Ovary (tissue), 10 donors: Measurements from ENCODE around the gene PADI1. TPM values are rescaled to one million over a fixed set of nuclear protein-coding genes. Genes with fewer than 3 reads are reported as not detected.

Experiments used
- DNase-seq, 5 donors: peaks; one replicate each; pipeline ENCODE4 v3.0.0-alpha.2; 2019 to 2020
- H3K27ac ChIP-seq, 2 donors: fragments of 200-600 bp; one replicate each; pipeline versions ENCODE4 v1.5.1 to v1.8.0; 2019 to 2022
- H3K27me3 ChIP-seq: fragments of 200-600 bp; one replicate; pipeline ENCODE4 v1.8.0; 2022
- H3K36me3 ChIP-seq: fragments of 200-600 bp; sonication (generic); one replicate; pipeline ENCODE4 v1.5.1; 2019
- H3K4me1 ChIP-seq: one replicate; pipeline ENCODE4 v1.8.1; 2013; ENCODE audit warnings: mild to moderate bottlenecking, moderate library complexity; ENCODE audit not compliant: insufficient read depth
- H3K4me3 ChIP-seq: fragments of 200-600 bp; sonication (generic); one replicate; pipeline ENCODE4 v1.5.1; 2017
- H3K9me3 ChIP-seq, 2 donors: fragments of 200-600 bp in 1 of 2; sonication (generic) in 1 of 2; one replicate each; pipeline versions ENCODE4 v1.5.1 to v1.8.1; 2013 to 2019; ENCODE audit warnings: mild to moderate bottlenecking in 1 of 2, moderate library complexity in 1 of 2
- EP300 ChIP-seq: sonication (generic); formaldehyde crosslinking; IDR thresholded peaks from one replicate; pipeline ENCODE4 v1.6.1; 2017; ENCODE audit warnings: antibody characterized with exemption
- POLR2A ChIP-seq: fragments of 450-650 bp; IDR thresholded peaks from one replicate; pipeline ENCODE4 v1.6.1; 2017; ENCODE audit warnings: antibody characterized with exemption, mild to moderate bottlenecking, moderate library complexity
- WGBS, 3 donors: extraction: QIAGEN DNeasy Blood & Tissue Kit in 1 of 3; methylation state at CpG; one replicate each; pipeline versions ENCODE4 v1.1.5 to v1.1.7; 2013 to 2017; 5-methylcytosine and 5-hydroxymethylcytosine counted together
- intact Hi-C, 4 donors: fragments of 100-400 bp; cut with DNase I; formaldehyde crosslinking; loops; one replicate each; pipeline versions ENCODE4 v1.11.0 to v1.15.1; 2022 to 2023
- long read RNA-seq, 3 donors: library from polyadenylated mRNA in 2 of 3; unstranded in 2 of 3; transcript quantifications; one replicate each; pipeline ENCODE4 v2.0.0 and lab custom pipeline, GENCODE V29; 2021 to 2026
- polyA plus RNA-seq, 2 donors: library from polyadenylated mRNA; stranded (reverse); fragments of 200-250 nt in 1 of 2; fragments of 350-450 nt in 1 of 2; fragmentation: Illumina TruSeq in 1 of 2; extraction: RNeasy Lipid Tissue Mini Kit (QIAGEN cat#74804) in 1 of 2; gene quantifications; one replicate each; pipeline ENCODE4 v1.2.3, GENCODE V29; 2013 to 2014
- total RNA-seq, 7 donors: library from RNA; depleted of rRNA in 2 of 7; stranded (reverse); fragments of >200 nt in 2 of 7; fragmentation: NEBNext Ultra II Directional in 3 of 7; extraction: Animal tissue kit (Norgen Biotek cat#: 25700) in 3 of 7; gene quantifications; one replicate each; pipeline versions ENCODE4 v1.1.0 to v1.2.4, GENCODE V29; 2016 to 2023
- TF ChIP-seq, protein P1 (sequence below), 3 donors: fragments of 450-650 bp in 2 of 3; fragments of 200-600 bp in 1 of 3; IDR thresholded peaks; one replicate each; pipeline versions ENCODE4 v1.5.1 to v1.8.0; 2016 to 2022; ENCODE audit warnings: antibody characterized with exemption in 3 of 3, mild to moderate bottlenecking in 1 of 3
- donor health status: DM: no; HTN: no; CAD: no; lungs with moderate emphysema.
- donor health status: DM: no; HTN: no; CAD: no.
- donor health status: Bipolar disorder and iron deficiency.
- donor health status: DM: yes; HTN: yes; CAD: no.
- donor health status: DM: no; HTN: no; CAD: no.
- donor health status: DM: yes; HTN: yes; CAD: no.

The PADI1 gene, protein sequence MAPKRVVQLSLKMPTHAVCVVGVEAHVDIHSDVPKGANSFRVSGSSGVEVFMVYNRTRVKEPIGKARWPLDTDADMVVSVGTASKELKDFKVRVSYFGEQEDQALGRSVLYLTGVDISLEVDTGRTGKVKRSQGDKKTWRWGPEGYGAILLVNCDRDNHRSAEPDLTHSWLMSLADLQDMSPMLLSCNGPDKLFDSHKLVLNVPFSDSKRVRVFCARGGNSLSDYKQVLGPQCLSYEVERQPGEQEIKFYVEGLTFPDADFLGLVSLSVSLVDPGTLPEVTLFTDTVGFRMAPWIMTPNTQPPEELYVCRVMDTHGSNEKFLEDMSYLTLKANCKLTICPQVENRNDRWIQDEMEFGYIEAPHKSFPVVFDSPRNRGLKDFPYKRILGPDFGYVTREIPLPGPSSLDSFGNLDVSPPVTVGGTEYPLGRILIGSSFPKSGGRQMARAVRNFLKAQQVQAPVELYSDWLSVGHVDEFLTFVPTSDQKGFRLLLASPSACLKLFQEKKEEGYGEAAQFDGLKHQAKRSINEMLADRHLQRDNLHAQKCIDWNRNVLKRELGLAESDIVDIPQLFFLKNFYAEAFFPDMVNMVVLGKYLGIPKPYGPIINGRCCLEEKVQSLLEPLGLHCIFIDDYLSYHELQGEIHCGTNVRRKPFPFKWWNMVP
- under 1 TPM in 1 of 7 donors, not detected in 6; 0.07 TPM for total RNA-seq
- polyA plus RNA-seq = not detected
- long read RNA-seq, donor 1 = 0 reads
- long read RNA-seq, donor 2 = 0 reads
- long read RNA-seq, donor 3 = 0 reads

DNA sequence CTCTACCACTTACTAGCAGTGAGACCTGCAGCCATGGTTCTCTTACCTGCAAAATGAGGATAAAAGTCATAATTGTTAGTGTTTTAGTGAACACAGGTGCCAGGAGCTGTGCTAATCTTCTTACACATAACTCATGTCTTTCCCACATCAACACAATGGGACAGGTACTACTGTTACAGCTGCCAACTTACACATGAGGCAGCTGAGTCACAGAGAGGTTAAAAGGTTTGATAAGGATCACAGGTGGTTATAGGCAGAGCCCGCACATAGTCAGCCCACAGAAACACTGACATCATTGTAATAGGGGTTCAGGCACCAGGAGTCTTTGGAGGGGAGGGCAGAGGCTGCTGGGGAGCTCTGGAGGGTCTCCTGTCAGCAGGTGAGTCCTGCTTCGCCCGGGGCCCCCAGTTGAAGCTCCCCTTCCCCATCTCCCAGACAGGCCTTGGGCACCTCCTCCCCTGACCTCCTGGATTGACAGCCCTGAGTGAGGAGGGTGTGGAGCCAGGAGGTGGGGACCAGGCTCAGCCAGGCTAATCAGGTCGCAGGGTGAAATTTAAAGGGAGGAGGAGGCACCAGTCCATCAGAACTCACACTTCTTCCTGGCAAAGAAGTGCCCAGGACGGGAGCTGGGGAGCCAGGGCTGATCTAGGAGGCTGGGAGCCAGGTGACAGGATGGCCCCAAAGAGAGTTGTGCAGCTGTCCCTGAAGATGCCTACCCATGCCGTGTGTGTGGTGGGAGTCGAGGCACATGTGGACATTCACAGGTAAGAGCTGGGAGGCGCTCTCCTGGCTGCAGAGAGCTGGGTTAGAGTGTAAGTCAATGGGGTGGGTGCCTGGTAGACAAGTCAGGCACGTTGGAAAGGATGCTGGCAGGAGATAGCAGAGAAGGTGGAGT is at the start of gene PADI1:
Gene PADI1, plus strand, starts transcription at position 583 of the 895 bp plus-strand sequence. Its CDS starts 90 bp downstream, at position 673.
- Histone ChIP-seq H3K36me3 (no peaks in the 10 kb centered on the region), H3K27ac (no peak within 1 kb of the TSS), H3K27me3 (no peaks in the 10 kb centered on the region), H3K4me3 (no peak within 1 kb of the TSS), H3K9me3 (no peaks in the 10 kb centered on the region), H3K4me1 (no peaks in the 10 kb centered on the region)
- intact Hi-C loops = no loop called here
- 63 to 74% (median 73%) methylated on average over 9 of the region's 9 CpGs for WGBS, 3 donors
- no peak for DNase-seq
- TF ChIP-seq EP300 (no peak), POLR2A (no peak)
- TF ChIP-seq, protein P1, sequence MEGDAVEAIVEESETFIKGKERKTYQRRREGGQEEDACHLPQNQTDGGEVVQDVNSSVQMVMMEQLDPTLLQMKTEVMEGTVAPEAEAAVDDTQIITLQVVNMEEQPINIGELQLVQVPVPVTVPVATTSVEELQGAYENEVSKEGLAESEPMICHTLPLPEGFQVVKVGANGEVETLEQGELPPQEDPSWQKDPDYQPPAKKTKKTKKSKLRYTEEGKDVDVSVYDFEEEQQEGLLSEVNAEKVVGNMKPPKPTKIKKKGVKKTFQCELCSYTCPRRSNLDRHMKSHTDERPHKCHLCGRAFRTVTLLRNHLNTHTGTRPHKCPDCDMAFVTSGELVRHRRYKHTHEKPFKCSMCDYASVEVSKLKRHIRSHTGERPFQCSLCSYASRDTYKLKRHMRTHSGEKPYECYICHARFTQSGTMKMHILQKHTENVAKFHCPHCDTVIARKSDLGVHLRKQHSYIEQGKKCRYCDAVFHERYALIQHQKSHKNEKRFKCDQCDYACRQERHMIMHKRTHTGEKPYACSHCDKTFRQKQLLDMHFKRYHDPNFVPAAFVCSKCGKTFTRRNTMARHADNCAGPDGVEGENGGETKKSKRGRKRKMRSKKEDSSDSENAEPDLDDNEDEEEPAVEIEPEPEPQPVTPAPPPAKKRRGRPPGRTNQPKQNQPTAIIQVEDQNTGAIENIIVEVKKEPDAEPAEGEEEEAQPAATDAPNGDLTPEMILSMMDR (IDR thresholded peaks at IDR 0.05) = no peak

DNA sequence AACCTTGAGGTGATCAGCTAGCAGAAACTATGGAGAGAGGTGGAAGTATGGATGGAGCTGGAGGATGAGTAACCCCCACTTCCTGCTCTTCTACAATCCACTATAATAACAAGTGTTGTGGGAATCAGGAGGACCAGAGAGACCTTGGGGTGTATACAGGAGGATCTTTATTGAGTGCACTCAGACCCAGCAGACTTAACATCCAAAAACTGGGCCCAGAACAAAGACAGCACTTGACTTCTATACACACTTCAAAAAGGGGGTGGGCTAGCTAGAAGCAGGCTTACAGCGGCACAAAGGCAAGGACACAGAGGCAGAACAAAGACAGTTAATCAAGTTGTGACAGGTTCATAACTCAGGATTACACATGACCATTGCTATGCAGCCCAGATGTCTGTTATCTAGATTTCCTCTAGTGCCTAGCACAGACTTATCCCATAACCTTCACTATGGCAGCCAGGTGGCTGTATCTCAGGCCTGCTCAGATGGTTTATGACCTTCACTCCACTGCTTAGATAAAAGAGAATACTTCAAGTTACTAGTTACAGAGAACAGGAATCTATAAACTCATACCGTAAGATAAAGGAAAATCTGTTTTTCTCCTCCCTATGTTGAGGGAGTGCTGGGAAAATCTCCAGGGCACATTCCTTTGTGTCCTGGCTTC is 49.5 kb upstream of the PADI1 start:
- Histone ChIP-seq H3K4me1 (no peaks in the 10 kb centered on the region), H3K4me3 (no peak overlapping the region), H3K9me3 (peaks cover 0 to 9% of the 10 kb centered on the region in 2 donors), H3K27me3 (no peaks in the 10 kb centered on the region), H3K36me3 (no peaks in the 10 kb centered on the region), H3K27ac (no peak overlapping the region)
- TF ChIP-seq POLR2A = no peak
- TF ChIP-seq EP300 = no peak
- TF ChIP-seq, protein P1 (IDR thresholded peaks at IDR 0.05) = no peak
- DNase-seq = no peak
- WGBS, 3 donors = 4 to 6% (median 4%) methylated on average over 2 of the region's 2 CpGs
- intact Hi-C loops = no loop called here

DNA sequence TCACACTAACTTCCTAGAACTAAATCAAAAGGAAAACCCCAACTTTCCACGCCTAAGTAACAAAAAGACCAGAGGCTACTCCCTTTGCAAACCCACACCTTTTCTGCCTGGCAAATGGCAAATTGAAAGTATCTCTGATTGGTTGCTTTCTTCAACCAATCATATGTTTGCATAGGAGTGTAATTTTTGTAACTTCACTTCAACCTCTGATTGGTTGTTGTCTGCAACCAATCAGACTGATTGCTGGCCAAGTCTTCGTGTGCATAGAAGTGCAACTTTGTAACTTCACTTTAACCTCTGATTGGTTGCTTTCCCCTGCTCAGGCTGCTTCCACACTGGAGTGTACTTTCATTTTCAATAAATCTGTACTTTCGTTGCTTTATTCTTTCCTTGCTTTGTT is 48.8 kb upstream of the PADI1 start:
- Histone ChIP-seq H3K27ac (no peak overlapping the region), H3K9me3 (peaks cover 0 to 9% of the 10 kb centered on the region in 2 donors), H3K36me3 (no peaks in the 10 kb centered on the region), H3K4me3 (no peak overlapping the region), H3K27me3 (no peaks in the 10 kb centered on the region), H3K4me1 (no peaks in the 10 kb centered on the region)
- intact Hi-C loops = no loop called here
- TF ChIP-seq, protein P1 (IDR thresholded peaks at IDR 0.05) = no peak
- no peak for TF ChIP-seq EP300
- TF ChIP-seq POLR2A = no peak
- no peak for DNase-seq
- 40 to 48% (median 41%) methylated on average over 3 of the region's 3 CpGs for WGBS, 3 donors

DNA sequence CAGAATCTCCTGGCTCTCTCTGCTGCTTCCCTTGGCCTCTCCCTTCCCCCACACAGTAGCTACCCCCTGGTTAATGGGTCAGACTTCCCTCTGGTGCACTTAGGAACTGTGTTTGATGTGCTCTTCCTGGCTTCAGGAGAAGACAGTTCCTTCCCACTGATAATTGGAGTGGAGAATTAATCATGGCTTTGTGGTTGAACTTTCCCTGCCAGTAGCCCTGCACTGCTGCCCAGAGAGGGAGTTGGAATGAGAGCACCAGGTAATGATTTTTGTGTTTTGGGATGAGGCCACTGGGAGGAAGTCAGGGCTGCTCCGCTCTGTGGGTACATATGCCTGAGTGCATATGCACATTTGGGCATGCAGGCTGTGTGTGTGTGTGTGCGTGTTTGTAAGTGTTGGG is 46.0 kb upstream of the PADI1 start:
- H3K27me3 ChIP-seq = no peaks in the 10 kb centered on the region
- TF ChIP-seq, protein P1 (IDR thresholded peaks at IDR 0.05) = no peak
- no peak for TF ChIP-seq POLR2A
- no peak for TF ChIP-seq EP300
- intact Hi-C loops = no loop called here
- H3K27ac ChIP-seq = no peak overlapping the region
- peaks cover 0 to 4% of the 10 kb centered on the region in 2 donors for H3K9me3 ChIP-seq
- H3K36me3 ChIP-seq = no peaks in the 10 kb centered on the region
- WGBS, 3 donors = 96 to 98% (median 97%) methylated on average over 2 of the region's 2 CpGs
- DNase-seq = no peak
- H3K4me1 ChIP-seq = no peaks in the 10 kb centered on the region
- H3K4me3 ChIP-seq = no peak overlapping the region
